HUES48 (cell line): ENCODE results near the gene SMOC2.

Experiments used
- H3K27ac ChIP-seq: one replicate; pipeline ENCODE4 v1.7.0; 2013; ENCODE audit warnings: low read depth, low read length, inconsistent platforms
- H3K27me3 ChIP-seq: 2 replicates; pipeline ENCODE4 v1.6.1; 2013; ENCODE audit warnings: mild to moderate bottlenecking, low read length; ENCODE audit not compliant: control insufficient read depth, insufficient read depth
- H3K36me3 ChIP-seq: 2 replicates; pipeline ENCODE4 v1.6.1; 2013; ENCODE audit warnings: low read length; ENCODE audit not compliant: control insufficient read depth, insufficient read depth
- H3K4me1 ChIP-seq: 2 replicates; pipeline ENCODE4 v1.6.1; 2013; ENCODE audit warnings: mild to moderate bottlenecking, low read length; ENCODE audit not compliant: control insufficient read depth, insufficient read depth
- H3K4me3 ChIP-seq: 2 replicates; pipeline ENCODE4 v1.5.1; 2013; ENCODE audit warnings: mild to moderate bottlenecking, low read depth, low read length
- H3K9ac ChIP-seq: 2 replicates; pipeline ENCODE4 v1.6.1; 2013; ENCODE audit warnings: mild to moderate bottlenecking, low read depth, low read length, moderate library complexity
- H3K9me3 ChIP-seq: 2 replicates; pipeline ENCODE4 v1.6.1; 2013; ENCODE audit warnings: low read length; ENCODE audit not compliant: control insufficient read depth, insufficient read depth

The SMOC2 gene

DNA sequence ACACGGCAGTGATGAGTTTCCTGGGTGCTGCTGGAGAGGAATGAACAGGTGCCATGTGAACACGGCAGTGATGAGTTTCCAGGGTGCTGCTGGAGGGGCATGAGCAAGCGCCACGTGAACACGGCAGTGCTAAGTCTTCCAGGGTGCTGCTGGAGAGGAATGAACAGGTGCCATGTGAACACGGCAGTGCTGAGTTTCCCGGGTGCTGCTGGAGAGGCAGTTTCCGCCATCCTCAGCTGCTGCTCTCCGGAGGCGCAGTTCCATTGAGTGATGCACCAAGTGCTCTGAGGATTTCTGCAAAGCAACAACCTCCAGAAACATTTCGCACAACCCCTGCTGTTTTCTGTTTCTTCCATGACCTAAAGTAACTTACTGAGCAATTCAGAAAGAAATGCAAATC lies 155.4 kb downstream of the SMOC2 start:
- 0 out of 2 replicates have a peak, but pooled peaks cover 4% of the 10 kb centered on the region for H3K9me3 ChIP-seq
- no peaks in the 10 kb centered on the region for H3K27me3 ChIP-seq
- H3K9ac ChIP-seq: no peak overlapping the region
- H3K4me1 ChIP-seq: no peaks in the 10 kb centered on the region
- no peaks in the 10 kb centered on the region for H3K36me3 ChIP-seq
- no peak overlapping the region for H3K27ac ChIP-seq
- H3K4me3 ChIP-seq: no peak overlapping the region

- no peak overlapping the region for H3K27ac ChIP-seq
- no peak overlapping the region for H3K9ac ChIP-seq
- no peaks in the 10 kb centered on the region for H3K36me3 ChIP-seq
- H3K27me3 ChIP-seq: no peaks in the 10 kb centered on the region
- no peaks in the 10 kb centered on the region for H3K9me3 ChIP-seq
- no peak overlapping the region for H3K4me3 ChIP-seq
- H3K4me1 ChIP-seq: no peaks in the 10 kb centered on the region
These were observed 156.5 kb downstream of the SMOC2 start for GRCh38 chr6:168597471-168597875.

DNA sequence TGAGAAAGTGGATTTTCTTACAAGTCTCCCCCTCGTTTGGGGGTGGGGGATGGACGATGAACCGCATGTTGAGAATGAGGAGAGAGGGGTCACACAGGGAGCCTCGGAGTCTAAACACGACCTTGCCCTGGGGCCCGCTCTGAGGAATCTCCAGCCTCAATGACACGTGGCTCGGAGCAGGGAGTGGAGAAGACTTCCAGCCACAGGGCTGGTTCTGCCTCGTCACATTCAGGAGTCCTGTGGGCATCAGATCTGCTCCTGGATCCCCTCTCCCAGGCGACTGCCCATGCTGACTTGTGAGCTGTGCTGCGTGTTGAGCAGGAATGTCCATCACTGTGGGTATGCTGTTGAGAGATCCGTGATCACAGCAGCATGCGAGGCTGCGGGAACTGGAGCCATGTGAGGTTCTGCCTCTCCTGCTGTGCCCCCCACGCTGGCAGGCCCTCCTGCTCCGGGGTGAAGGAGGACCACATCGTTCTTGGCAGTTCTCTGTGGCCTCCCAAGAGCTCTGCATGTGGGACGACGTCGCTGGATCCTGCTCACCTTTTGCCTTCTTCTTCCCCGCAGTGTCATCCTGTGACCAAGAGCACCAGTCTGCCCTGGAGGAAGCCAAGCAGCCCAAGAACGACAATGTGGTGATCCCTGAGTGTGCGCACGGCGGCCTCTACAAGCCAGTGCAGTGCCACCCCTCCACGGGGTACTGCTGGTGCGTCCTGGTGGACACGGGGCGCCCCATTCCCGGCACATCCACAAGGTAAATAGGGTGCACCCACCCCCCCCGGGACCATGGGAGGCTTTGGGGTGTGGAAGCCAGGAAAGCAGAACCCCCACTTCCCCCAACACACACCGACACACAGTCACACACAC lies 157.5 kb downstream of the SMOC2 start:
- no peaks in the 10 kb centered on the region for H3K9me3 ChIP-seq
- H3K9ac ChIP-seq: no peak overlapping the region
- H3K27ac ChIP-seq: no peak overlapping the region
- H3K4me1 ChIP-seq: no peaks in the 10 kb centered on the region
- no peaks in the 10 kb centered on the region for H3K36me3 ChIP-seq
- no peaks in the 10 kb centered on the region for H3K27me3 ChIP-seq
- no peak overlapping the region for H3K4me3 ChIP-seq

DNA sequence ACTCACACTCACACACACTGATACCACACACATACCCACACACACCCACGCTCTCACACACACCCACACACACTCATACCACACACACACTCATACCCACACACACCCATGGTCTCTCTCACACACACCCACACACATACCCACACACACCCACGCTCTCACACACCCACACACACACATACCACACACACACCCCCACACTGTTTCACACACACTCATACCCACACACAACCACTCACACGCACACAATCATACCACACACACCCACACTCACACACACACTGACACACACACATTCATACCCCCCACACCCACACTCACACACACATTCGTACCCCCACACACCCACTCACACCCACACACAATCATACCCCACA lies 158.1 kb downstream of the SMOC2 start:
- no peak overlapping the region for H3K27ac ChIP-seq
- H3K27me3 ChIP-seq: no peaks in the 10 kb centered on the region
- no peaks in the 10 kb centered on the region for H3K36me3 ChIP-seq
- H3K9ac ChIP-seq: no peak overlapping the region
- no peaks in the 10 kb centered on the region for H3K9me3 ChIP-seq
- H3K4me1 ChIP-seq: no peaks in the 10 kb centered on the region
- no peak overlapping the region for H3K4me3 ChIP-seq

DNA sequence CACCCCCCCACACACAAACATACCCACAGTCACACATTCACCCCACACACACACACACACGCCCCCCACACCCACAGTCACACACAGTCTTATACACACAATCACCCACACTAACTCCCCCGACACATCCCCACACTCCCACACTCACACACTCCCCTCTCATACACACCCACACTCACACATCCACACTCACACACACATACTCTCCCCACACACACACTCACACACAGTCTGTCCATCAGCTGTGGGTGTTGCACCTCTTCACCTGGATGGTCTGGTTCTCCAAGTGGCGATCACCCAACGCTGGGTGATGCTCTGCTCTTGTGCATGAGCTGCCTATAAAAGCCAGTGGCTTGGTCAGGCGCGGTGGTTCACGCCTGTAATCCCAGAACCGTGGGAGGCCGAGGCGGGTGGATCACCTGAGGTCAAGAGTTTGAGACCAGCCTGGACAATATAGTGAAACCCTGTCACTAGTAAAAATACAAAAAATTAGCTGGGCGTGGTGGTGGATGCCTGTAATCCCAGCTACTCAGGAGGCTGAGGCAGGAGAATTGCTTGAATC lies 158.9 kb downstream of the SMOC2 start:
- Histone ChIP-seq H3K4me3 (no peak overlapping the region), H3K36me3 (no peaks in the 10 kb centered on the region), H3K9me3 (no peaks in the 10 kb centered on the region), H3K27ac (no peak overlapping the region), H3K27me3 (no peaks in the 10 kb centered on the region), H3K4me1 (no peaks in the 10 kb centered on the region), H3K9ac (no peak overlapping the region)

DNA sequence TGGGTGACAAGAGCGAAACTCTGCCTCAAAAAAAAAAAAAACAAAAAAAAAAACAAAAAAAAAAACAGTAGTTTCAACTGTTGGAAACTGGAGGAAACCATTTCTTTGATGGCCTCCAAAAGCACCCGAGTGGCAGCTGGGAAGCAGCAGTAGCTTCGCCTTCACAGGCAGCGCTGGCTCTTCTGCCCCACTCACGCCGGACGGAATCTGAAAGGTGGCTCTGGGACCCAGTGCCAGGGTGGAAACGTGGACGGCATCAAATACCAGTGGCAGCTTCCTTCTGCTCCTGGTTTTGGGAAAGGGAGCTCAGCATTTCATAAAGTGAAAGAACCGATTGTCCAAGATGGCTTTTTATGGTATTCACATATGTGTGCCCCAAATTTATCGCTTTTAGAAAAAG lies 159.4 kb downstream of the SMOC2 start:
- H3K4me3 ChIP-seq: no peak overlapping the region
- H3K4me1 ChIP-seq: no peaks in the 10 kb centered on the region
- no peaks in the 10 kb centered on the region for H3K9me3 ChIP-seq
- no peaks in the 10 kb centered on the region for H3K27me3 ChIP-seq
- H3K27ac ChIP-seq: no peak overlapping the region
- no peak overlapping the region for H3K9ac ChIP-seq
- no peaks in the 10 kb centered on the region for H3K36me3 ChIP-seq

DNA sequence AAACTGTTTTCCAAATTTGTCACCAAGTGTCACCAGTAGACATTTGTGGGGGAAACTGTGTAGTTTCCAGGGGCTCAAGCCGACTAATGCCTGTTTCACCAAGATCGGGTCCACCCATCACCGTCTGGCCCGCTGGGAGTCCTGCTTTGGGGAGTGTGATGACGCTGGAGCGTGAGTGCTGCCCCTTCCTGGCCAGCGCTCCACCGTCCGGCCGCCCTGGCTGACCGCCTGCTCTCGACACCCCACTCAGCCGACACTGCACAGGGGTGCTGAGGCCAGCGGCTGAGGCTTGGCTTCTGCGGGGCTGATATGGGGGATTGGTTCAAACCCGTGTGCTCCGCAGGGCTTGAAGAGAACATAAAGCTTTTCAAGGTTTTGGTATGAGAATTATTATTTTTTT lies 160.1 kb downstream of the SMOC2 start:
- Histone ChIP-seq H3K9ac (no peak overlapping the region), H3K4me3 (no peak overlapping the region), H3K27me3 (no peaks in the 10 kb centered on the region), H3K4me1 (no peaks in the 10 kb centered on the region), H3K9me3 (no peaks in the 10 kb centered on the region), H3K27ac (no peak overlapping the region), H3K36me3 (no peaks in the 10 kb centered on the region)

- H3K4me3 ChIP-seq: no peak overlapping the region
- H3K4me1 ChIP-seq: no peaks in the 10 kb centered on the region
- H3K9ac ChIP-seq: no peak overlapping the region
- no peaks in the 10 kb centered on the region for H3K27me3 ChIP-seq
- no peak overlapping the region for H3K27ac ChIP-seq
- no peaks in the 10 kb centered on the region for H3K9me3 ChIP-seq
- H3K36me3 ChIP-seq: no peaks in the 10 kb centered on the region
These were observed 160.6 kb downstream of the SMOC2 start for GRCh38 chr6:168601546-168601945.

DNA sequence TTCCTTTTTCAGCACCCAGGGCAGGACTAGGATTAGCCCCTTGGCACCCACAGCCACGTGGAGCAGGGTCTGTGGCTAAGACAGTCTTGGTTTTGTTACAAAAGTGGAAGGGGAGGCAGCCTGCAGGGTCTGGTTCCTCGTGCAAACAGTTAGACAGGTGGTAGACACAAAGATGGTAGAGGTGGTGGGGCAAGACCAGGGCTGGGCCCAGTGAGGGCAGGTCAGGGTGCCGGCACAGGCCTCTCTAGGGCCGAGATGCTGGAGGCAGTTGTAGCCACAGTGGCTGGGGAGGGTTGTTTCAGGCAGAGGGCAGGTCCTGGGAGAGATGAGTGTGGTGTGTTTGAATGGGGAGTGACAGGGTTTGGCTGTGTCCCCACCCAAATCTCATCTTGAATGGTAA lies 161.6 kb downstream of the SMOC2 start:
- no peaks in the 10 kb centered on the region for H3K27me3 ChIP-seq
- no peaks in the 10 kb centered on the region for H3K4me1 ChIP-seq
- no peak overlapping the region for H3K4me3 ChIP-seq
- no peaks in the 10 kb centered on the region for H3K9me3 ChIP-seq
- no peak overlapping the region for H3K9ac ChIP-seq
- no peak overlapping the region for H3K27ac ChIP-seq
- H3K36me3 ChIP-seq: no peaks in the 10 kb centered on the region

DNA sequence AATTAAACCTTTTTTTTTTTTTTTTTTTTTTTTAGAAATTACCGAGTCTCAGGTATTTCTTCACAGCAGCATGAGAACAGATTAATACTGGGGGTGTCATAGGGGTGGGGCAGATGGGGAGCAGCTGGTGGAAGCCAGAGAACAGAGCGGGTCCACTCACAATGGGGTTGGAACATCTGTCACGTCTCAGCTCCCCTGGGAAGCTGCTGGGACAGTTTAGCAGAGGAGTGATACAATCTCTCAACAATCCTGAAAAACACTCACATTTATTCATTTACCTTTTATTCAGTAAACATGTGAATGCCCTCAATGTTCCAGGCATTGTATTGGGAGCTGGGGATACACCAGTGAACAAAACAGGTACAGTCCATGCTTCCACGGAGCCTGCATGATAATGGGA lies 162.2 kb downstream of the SMOC2 start:
- no peak overlapping the region for H3K27ac ChIP-seq
- no peaks in the 10 kb centered on the region for H3K27me3 ChIP-seq
- no peak overlapping the region for H3K9ac ChIP-seq
- no peak overlapping the region for H3K4me3 ChIP-seq
- peaks cover 2% of the 10 kb centered on the region; the same call in 1 of the 2 replicates for H3K4me1 ChIP-seq
- H3K9me3 ChIP-seq: no peaks in the 10 kb centered on the region
- no peaks in the 10 kb centered on the region for H3K36me3 ChIP-seq

GRCh38 chr6:168605964-168606363 lies 165.0 kb downstream of the SMOC2 start:
- Histone ChIP-seq H3K27ac (no peak overlapping the region), H3K4me3 (no peak overlapping the region), H3K27me3 (no peaks in the 10 kb centered on the region), H3K9me3 (no peaks in the 10 kb centered on the region), H3K36me3 (no peaks in the 10 kb centered on the region), H3K9ac (no peak overlapping the region), H3K4me1 (peaks cover 2% of the 10 kb centered on the region; the same call in 1 of the 2 replicates)
